Astrocyte (in vitro differentiated cells and primary cell): ENCODE results near the gene CTDP1.

Experiments
- CTCF ChIP-seq: IDR thresholded peaks from 2 replicates; pipeline ENCODE4 v1.5.1; 2011; ENCODE audit warnings: low read depth, mild to moderate bottlenecking, inconsistent platforms, low read length, moderate library complexity; ENCODE audit not compliant: insufficient read depth
- EZH2 ChIP-seq: IDR thresholded peaks from 2 replicates; pipeline ENCODE4 v1.6.1; 2012; ENCODE audit warnings: mild to moderate bottlenecking, low read length, inconsistent platforms; ENCODE audit not compliant: insufficient read depth

- no peak for TF ChIP-seq CTCF
- no peak for TF ChIP-seq EZH2
These were observed 36.3 kb upstream of the CTDP1 start for GRCh38 chr18:79643054-79643984.
